Limb (tissue), 2 donors: ENCODE data around the gene ITGAE.
"Not testable (repeated sequence)": the region's sequence is repeated elsewhere in the genome, so short reads cannot be mapped to it uniquely, and the experiment has no call there.

ENCODE experiments used
- DNase-seq, 2 donors: peaks; one replicate each; pipeline ENCODE4 v3.0.0-alpha.2; 2016; ENCODE audit errors: extremely low spot score in 2 of 2

Gene ITGAE

DNA sequence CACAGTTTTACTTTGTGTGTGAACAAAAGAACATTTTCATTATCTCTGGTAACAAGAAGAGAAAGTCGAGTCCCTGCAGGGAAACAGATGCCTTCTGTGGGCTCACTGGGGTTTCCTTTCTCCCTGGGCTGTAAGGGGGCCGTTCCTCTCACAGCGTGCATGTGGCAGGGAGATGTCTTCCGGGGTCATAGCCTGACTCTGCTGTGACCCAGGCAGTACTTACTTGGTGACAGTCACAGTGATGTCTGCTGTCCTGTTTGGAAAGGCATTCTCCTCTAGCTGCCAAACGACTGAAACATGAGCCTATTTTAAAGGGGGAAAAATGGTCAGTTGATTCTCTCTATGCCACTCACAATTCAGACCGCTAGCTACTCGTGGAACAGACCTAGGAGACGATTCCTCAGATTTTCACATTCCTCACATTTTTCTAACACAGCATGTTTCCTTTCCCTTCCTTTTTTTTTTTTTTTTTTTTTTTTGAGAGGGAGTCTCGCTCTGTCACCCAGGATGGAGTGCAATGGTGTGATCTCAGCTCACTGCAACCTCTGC is 70.0 kb downstream of the ITGAE start:
- no peak for DNase-seq

DNA sequence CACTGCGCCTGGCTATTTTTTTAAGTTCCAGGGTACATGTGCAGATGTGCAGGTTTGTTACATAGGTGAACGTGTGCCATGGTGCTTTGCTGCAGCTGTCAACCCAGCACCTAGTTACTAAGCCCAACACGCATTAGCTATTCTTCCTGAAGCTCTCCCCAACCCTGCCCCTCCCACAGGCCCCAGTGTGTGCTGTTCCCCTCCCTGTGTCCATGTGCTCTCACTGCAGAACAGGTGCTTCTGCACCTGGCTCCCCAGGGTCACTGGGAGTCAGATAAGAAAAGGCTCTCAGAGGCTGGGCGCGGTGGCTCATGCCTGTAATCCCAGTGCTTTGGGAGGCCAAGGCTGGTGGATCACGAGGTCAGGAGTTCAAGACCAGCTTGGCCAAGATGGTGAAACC is 71.1 kb downstream of the ITGAE start:
- DNase-seq: no peak

- not testable (repeated sequence) for DNase-seq
These were observed 72.9 kb downstream of the ITGAE start for GRCh38 chr17:3728099-3728498.

DNA sequence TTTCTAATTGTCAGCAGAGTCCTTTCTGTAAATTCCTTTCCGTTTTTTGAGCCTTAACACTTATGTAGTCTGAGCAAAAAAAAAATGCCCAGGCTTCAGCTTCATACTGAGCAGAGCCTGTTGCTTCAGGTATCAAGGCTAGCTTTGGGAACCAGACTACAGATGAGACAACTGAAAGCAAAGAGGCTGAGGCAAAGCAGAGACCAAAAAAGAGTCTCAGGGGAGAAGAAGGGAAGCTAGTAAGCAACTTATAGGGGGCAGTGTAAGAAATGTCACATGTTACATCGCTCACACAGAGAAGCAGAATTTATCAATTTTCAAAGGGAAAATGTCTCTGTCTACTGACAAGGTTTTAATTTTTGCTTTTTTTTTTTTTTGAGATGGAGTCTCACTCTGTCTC is 73.9 kb downstream of the ITGAE start:
- DNase-seq: no peak

DNA sequence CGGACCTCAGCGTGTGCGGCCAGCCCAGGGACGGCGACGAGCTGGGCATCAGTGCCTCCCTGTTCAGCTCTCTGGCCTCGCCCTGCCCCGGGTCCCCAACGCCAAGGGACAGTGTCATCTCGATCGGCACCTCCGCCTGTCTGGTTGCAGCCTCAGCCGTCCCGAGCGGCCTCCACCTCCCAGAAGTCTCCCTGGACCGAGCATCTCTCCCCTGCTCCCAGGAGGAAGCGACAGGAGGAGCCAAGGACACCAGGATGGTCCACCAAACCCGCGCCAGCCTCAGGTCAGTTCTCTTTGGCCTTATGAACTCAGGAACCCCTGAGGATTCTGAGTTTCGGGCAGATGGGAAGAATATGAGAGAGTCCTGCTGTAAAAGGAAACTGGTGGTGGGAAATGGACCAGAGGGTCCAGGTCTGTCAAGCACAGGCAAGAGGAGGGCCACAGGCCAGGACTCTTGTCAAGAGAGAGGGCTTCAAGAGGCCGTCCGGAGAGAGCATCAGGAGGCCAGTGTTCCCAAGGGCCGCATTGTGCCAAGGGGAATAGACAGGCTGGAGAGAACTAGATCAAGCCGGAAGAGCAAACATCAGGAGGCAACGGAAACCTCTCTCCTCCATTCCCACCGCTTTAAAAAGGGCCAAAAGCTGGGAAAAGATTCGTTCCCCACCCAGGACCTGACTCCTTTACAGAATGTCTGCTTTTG is 76.5 kb downstream of the ITGAE start:
- DNase-seq: peak in 1 of 2 donors; percentile 34

- peak; percentile 89 to 95 for DNase-seq
These were observed 77.2 kb downstream of the ITGAE start, which contains the start of gene HASPIN for GRCh38 chr17:3723556-3724377. Gene HASPIN (plus strand): TSS chr17:3723903. CDS start chr17:3723936, 33 bp downstream.

DNA sequence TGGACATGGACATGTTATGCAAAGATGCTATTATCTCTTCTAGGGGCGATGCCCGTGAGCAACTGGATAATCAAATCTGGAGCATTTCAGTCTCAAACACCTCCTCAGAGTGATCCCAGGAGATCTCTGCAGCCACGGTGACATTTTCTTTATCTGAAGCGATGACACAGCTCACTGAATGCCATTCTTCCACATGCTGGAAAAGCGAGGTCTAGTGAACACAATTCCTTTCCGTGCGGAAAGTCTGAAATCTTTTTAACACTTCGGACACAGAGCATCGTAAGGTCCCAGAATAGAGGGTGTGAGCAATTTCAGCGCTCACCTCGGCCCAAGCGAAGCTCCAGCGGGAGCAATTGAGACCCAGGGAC is 77.8 kb downstream of the ITGAE start:
- DNase-seq: no peak

DNA sequence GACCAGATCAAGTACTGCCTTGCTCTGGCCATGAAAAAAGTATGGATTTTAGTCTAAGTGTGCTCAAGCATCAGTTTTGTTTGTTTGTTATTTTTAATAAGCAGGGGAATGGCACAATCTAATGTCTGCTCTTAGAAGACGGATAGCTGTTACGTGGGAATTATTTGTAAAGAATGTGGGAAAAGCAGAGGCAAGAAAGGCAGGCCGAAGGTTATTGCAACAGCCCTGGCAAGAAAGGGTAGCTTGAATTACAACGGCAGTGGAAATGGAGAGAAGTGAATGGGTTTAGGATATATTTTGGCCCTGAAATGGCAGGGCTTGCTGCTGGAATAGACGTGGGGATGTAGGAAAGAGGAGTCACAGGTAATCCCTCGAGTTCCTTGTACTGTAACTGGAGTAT is 78.3 kb downstream of the ITGAE start:
- no peak for DNase-seq

GRCh38 chr17:3719265-3719664 is 81.7 kb downstream of the ITGAE start:
- no peak for DNase-seq

DNA sequence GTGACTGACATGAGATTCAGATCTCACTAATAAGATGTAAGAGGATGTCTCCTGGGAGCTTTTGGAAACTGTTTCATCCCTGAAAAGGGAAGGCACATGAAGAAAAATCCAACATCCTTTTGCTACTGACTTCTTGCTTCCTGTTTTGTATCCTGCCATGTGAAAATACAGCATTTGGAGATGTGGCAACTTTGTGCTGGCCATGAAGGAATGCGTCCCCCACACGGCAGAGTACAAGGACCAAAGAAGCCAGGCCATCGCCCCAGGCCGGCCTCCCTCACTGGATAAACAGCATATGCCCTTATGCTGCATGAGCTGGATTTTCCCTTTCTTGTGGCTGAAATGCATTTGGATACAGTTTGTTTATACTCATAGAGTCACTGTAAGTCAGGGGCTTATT is 82.8 kb downstream of the ITGAE start:
- DNase-seq: no peak

DNA sequence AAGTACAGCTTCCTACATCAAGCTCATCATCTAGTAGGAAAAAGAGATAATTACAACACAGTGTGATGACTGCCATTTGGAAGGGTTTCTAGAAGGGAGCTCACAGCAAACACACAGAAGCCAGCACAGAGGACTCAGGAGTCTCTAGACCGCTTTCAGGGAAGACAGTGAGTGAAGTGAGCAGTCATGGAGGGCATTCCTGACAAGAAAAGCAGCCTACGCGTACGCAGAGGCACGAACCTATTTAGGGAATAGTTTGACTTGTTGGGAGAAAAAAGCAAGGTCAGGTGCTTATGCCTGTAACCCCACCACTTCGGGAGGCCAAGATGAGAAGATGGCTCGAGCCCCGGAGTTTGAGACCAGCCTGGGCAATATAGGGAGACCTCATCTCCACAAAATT is 85.7 kb downstream of the ITGAE start:
- no peak for DNase-seq

GRCh38 chr17:3712811-3713463 is 88.1 kb downstream of the ITGAE start:
- DNase-seq: no peak

GRCh38 chr17:3710951-3711383 is 90.0 kb downstream of the ITGAE start:
- DNase-seq: no peak

GRCh38 chr17:3708366-3708765 is 92.6 kb downstream of the ITGAE start:
- DNase-seq: no peak

- not testable (repeated sequence) for DNase-seq
These were observed 95.3 kb downstream of the ITGAE start for GRCh38 chr17:3705718-3705984.

DNA sequence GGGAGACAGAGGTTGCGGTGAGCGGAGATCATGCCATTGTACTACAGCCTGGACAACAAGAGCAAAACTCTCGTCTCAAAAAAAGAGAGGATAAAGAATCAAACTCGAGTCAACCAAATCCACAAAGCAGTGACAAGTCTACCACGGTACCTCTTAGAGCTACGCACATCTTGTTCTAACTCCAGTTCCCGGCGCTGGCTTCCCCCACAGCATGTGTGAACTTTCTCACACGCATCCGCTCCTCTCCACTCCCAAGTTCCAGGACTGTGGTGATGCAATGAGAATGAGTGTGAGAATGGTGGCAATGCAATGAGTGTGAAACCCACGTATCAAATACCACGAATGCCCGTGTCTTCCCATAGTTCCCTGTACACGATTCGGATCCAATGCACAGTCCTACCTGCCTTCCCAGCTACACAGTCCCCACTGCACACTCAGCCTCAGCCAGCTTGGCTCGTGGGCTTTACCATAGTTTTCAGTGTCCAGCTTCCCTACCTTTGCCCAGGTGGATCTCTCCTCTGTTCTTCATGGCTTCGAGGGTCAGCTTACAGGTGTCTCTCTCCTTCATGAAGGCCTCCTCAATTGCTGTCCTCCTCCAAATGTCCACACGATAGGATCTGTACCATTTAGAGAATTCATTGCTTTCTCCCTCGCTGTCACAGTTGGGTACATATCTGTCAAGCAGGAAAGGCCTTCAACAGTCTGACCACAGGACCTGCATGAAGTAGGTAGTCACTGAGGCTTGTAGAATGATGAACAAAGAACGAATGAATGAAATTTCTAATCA is 95.9 kb downstream of the ITGAE start:
- no peak for DNase-seq

DNA sequence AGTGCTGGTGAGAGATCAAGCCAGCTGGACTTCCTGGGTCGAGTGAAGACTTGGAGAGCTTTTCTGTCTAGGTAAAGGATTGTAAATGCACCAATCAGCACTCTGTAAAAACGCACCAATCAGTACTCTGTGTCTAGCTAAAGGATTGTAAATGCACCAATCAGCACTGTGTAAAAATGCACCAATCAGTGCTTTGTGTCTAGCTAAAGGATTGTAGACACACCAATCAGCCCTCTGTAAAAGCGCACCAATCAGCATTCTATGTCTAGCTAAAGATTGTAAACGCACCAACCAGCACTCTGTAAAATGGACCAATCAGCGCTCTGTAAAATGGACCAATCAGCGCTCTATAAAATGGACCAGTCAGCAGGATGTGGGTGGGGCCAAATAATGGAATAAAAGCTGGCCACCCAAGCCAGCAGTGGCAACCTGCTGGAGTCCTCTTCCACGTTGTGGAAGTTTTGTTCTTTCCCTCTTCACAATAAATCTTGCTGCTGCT is 98.9 kb downstream of the ITGAE start:
- not testable (repeated sequence) for DNase-seq

GRCh38 chr17:3699951-3700350 is 101.0 kb downstream of the ITGAE start:
- DNase-seq: no peak

DNA sequence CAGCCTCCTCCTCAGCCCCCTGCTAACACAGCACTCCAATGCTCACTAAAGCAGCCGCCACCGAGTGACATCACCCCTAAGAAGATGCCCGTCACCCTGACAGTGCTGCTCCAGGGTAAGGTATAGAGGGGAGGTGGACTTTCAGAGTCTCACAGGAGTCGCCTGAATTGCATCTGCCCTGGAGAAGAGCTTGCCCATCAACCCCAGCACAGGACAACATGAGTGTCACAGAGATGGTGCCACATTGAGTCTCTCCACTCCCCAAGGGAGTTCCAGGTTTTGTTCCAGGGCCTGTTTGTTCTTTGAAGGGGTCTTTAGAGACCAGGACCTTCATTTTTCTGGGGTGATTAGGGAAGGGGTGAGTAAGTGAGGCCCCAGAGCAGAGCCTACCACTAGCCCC is 102.8 kb downstream of the ITGAE start:
- DNase-seq: no peak

GRCh38 chr17:3697103-3697476 is 103.9 kb downstream of the ITGAE start:
- no peak for DNase-seq

DNA sequence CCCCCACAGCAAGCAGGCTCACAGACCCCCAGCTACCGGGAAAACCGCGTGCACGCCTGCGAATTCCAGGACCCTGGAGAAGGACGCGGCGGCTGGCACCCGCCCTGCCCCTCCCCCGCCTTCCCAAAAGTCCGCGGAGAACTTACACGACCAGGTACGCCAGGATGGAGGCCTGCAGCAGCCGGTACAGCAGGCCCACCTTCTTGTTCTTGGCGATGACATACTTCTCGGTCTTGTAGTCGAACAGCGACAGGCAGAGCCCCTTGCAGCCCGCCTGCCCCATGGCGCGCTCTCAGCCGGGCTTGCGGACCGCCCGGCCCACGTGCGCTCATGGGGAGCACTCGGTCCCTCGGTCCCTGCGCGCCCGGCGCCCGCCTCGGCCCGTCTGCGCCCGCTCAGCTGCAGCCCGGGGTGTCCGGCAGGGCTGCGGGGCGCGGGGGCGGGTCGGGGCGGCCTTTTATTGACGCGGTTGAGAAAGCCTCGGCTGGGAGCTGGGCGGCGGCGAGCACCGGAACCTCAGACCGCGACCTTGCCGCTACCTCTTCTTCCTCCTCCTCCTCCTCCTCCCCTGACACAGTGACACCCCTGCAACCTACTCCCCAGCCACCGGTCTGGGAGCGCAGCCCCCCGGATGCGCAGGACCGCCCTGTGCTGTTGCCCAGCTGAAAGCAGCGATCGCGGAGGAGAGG is 105.1 kb downstream of the ITGAE start, which contains the start of gene P2RX5:
Gene P2RX5, minus strand, starts transcription at position 433 of the 689 bp plus-strand sequence. Its CDS starts 150 bp downstream, at position 283.
- DNase-seq: peak in 1 of 2 donors; percentile 66
